GM21825 (cell line): ENCODE data around the gene MRFAP1L1.
"Not testable (repeated sequence)": the region's sequence is repeated elsewhere in the genome, so short reads cannot be mapped to it uniquely, and the experiment has no call there.

Experiments
- ATAC-seq: cut with Tn5 transposase; IDR thresholded peaks from one replicate; pipeline ENCODE4 v1.9.1; 2021; ENCODE audit warnings: mild to moderate bottlenecking, moderate library complexity; ENCODE audit not compliant: unreplicated experiment

The MRFAP1L1 gene

GRCh38 chr4:6709230-6710114, at the start of gene MRFAP1L1:
TSS of gene MRFAP1L1 (minus strand) at chr4:6709865. CDS start at chr4:6709629, 236 bp downstream.
- ATAC-seq = peak; percentile 76

- no peak for ATAC-seq
Observed at GRCh38 chr4:6758728-6759127, 49.1 kb upstream of the MRFAP1L1 start.

- not testable (repeated sequence) for ATAC-seq
Observed at GRCh38 chr4:6756345-6756744, 46.7 kb upstream of the MRFAP1L1 start.

GRCh38 chr4:6755088-6755753, 45.6 kb upstream of the MRFAP1L1 start:
- ATAC-seq = no peak

GRCh38 chr4:6754481-6755087, 44.9 kb upstream of the MRFAP1L1 start:
- no peak for ATAC-seq

- ATAC-seq = no peak
Observed at GRCh38 chr4:6753891-6754290, 44.2 kb upstream of the MRFAP1L1 start.

- ATAC-seq = no peak
Observed at GRCh38 chr4:6753103-6753560, 43.5 kb upstream of the MRFAP1L1 start.

GRCh38 chr4:6752486-6752829, 42.8 kb upstream of the MRFAP1L1 start:
- ATAC-seq = no peak

- no peak for ATAC-seq
Observed at GRCh38 chr4:6751611-6752485, 42.2 kb upstream of the MRFAP1L1 start.

- ATAC-seq = no peak
Observed at GRCh38 chr4:6750286-6751221, 40.9 kb upstream of the MRFAP1L1 start.

GRCh38 chr4:6749340-6750171, 39.9 kb upstream of the MRFAP1L1 start:
- ATAC-seq = no peak

- no peak for ATAC-seq
Observed at GRCh38 chr4:6748286-6748685, 38.6 kb upstream of the MRFAP1L1 start.

GRCh38 chr4:6747294-6748051, 37.8 kb upstream of the MRFAP1L1 start:
- ATAC-seq = no peak

GRCh38 chr4:6746721-6747293, 37.1 kb upstream of the MRFAP1L1 start:
- ATAC-seq = no peak

- ATAC-seq = no peak
Observed at GRCh38 chr4:6742989-6743388, 33.3 kb upstream of the MRFAP1L1 start.

- ATAC-seq = no peak
Observed at GRCh38 chr4:6742507-6742906, 32.8 kb upstream of the MRFAP1L1 start.

GRCh38 chr4:6740347-6740746, 30.7 kb upstream of the MRFAP1L1 start:
- ATAC-seq = no peak

- ATAC-seq = no peak
Observed at GRCh38 chr4:6739920-6740319, 30.3 kb upstream of the MRFAP1L1 start.
